OCI-LY7 (cell line): ENCODE data around the gene UQCR10.

ENCODE experiments used
- EZH2phosphoT487 ChIP-seq: fragments of 200-600 bp; sonication (generic); IDR thresholded peaks from 2 replicates; pipeline ENCODE4 v1.6.1; 2018; ENCODE audit warnings: low read depth, borderline replicate concordance, mild to moderate bottlenecking, mixed run types, antibody characterized with exemption, low read length, moderate library complexity, mixed read lengths
- TF ChIP-seq, protein P1 (sequence below): fragments of 200-600 bp; sonication (generic); conservative IDR thresholded peaks from 2 replicates; pipeline ENCODE4 v1.5.1; 2014; ENCODE audit warnings: mild to moderate bottlenecking, antibody characterized with exemption, low read length, moderate library complexity, mixed read lengths

DNA sequence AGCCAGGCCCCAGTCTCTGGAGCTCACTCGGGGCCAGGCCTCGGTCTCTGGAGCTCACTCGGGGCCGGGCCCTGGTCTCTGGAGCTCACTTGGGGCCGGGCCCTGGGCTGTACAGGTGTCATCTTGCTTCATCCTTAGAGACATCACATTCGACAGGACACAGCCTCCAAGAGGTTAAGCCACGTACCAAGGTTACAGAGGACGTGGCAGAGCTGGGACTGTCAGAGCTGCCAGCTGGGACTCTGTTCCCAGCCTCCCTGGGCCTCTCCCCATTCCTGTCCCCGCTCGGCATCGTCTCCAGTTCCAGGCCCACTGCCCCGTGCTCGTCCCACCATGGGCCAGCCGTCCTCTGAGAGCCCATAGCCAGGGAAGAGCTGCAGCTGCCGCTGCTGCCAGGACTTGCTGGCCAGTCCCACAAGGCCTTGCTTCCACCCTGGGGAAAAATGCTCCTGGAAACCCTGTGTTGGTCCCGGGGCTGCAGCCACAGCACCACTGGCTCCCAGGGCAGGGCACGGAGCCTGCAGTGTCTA is 27.8 kb upstream of the UQCR10 start:
- TF ChIP-seq, protein P1, sequence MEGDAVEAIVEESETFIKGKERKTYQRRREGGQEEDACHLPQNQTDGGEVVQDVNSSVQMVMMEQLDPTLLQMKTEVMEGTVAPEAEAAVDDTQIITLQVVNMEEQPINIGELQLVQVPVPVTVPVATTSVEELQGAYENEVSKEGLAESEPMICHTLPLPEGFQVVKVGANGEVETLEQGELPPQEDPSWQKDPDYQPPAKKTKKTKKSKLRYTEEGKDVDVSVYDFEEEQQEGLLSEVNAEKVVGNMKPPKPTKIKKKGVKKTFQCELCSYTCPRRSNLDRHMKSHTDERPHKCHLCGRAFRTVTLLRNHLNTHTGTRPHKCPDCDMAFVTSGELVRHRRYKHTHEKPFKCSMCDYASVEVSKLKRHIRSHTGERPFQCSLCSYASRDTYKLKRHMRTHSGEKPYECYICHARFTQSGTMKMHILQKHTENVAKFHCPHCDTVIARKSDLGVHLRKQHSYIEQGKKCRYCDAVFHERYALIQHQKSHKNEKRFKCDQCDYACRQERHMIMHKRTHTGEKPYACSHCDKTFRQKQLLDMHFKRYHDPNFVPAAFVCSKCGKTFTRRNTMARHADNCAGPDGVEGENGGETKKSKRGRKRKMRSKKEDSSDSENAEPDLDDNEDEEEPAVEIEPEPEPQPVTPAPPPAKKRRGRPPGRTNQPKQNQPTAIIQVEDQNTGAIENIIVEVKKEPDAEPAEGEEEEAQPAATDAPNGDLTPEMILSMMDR, result no peak
- no peak for TF ChIP-seq EZH2phosphoT487
